ENCODE measurements around the gene ZNF467.

The ZNF467 gene, protein sequence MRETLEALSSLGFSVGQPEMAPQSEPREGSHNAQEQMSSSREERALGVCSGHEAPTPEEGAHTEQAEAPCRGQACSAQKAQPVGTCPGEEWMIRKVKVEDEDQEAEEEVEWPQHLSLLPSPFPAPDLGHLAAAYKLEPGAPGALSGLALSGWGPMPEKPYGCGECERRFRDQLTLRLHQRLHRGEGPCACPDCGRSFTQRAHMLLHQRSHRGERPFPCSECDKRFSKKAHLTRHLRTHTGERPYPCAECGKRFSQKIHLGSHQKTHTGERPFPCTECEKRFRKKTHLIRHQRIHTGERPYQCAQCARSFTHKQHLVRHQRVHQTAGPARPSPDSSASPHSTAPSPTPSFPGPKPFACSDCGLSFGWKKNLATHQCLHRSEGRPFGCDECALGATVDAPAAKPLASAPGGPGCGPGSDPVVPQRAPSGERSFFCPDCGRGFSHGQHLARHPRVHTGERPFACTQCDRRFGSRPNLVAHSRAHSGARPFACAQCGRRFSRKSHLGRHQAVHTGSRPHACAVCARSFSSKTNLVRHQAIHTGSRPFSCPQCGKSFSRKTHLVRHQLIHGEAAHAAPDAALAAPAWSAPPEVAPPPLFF

DNA sequence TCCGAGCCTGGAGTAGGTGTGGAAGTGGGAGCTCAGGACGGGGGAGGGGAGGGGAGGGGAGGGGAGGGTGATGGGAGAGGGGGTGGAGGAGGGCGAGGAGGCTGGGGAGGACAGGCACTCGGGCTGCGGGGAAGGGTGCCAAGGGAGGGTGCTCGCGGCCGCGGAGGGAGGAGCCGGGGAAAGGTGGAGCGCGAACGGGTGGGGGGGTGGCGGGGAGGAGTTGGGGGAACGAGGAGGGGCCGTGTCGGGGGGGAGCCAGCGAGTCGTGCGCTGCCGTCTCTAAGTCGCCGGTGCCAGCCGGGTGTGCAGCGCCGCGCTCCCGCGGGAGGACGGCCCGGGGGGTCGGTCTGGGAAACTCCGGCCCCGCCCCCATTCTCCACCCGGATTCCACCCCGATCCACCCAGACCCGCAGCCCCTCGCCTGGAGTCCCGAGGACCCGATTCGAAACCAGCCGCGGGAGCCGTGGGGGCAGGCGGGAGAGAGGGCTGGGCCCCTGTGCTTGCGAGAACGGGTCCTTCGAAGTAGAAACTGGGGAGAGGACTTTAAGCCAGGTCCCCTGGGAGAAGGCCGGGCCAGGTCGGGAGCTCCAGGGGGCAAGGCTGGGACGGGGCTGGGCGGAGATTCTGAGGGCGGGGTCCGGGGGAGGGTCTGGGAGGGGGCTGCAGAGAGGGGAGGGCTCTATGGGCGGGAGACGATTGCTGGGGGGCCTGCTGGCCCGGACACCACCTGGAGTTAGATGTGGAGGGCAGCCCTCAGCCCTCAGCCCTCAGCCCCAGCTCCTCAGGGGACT is at the start of gene ZNF467:
Gene ZNF467, minus strand, starts transcription at position 143 of the 791 bp plus-strand sequence. CDS start 2,556 bp downstream, outside the sequence.
- DNase-seq (ENCODE audit: low read depth in 3 of 3), result peak in 2 of 3 experiments; percentile 21 to 30

DNA sequence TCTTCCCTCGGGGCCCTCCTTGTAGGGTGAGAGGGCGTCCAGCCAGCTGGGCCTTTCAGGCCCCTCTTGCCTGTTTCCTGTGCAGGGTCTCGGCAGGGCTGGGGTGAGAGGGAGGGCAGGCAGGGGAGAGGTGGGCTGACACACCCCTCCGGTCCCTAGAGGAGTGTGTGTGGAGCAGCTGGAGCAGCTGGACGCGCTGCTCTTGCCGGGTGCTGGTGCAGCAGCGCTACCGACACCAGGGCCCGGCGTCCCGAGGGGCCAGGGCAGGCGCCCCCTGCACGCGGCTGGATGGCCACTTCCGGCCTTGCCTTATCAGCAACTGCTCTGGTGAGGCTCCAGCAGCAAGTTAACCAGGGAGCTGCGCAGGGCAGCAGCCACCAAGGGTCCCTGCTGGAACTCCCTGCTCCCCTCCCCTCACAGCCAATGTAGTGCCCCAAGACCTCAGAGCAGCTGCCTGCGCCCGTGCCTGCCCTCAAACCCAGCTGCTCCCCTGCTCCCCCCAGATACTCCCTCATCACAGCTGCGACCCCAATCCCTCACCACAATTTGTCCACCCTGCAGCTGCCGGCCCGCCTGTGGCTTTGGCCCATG is 49.1 kb upstream of the ZNF467 start:
- no peak for DNase-seq (ENCODE audit: low read depth in 3 of 3)

DNA sequence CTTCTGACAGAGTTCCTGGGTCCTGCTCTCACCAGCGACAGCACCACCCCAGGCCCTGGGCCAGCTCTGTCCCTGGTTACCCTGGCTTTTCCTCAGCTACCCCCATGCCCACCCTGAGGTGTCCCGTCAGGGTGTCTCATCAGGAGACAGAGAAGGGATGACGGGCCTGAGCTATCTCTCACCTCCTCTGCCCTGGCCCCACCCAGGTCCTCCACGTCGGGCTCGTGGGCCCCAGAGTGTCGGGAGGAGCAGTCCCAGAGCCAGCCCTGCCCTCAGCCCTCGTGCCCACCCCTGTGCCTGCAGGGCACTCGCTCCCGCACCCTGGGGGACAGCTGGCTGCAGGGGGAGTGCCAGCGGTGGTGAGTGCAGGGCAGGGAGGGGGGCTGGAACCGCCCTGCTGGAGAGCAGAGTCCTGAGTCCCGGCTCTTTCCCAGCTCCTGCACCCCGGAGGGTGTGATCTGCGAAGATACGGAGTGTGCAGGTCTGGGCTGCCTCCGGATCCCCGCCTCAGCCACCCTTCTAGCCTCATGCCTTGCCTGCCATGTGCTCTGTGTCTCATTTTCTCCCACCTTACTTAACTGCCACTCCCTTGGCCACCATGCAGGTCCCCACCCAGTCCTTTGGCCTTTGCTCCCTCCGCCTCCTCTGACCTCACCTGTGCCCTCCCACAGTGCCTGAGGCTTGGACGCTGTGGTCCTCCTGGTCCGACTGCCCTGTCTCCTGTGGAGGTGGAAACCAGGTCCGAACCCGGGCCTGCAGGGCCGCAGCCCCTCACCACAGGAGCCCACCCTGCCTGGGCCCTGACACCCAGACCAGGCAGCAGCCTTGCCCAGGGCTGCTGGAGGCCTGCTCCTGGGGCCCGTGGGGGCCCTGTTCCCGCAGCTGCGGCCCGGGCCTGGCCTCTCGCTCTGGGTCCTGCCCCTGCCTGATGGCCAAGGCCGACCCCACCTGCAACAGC is 48.1 kb upstream of the ZNF467 start:
- no peak for DNase-seq (ENCODE audit: low read depth in 3 of 3)

DNA sequence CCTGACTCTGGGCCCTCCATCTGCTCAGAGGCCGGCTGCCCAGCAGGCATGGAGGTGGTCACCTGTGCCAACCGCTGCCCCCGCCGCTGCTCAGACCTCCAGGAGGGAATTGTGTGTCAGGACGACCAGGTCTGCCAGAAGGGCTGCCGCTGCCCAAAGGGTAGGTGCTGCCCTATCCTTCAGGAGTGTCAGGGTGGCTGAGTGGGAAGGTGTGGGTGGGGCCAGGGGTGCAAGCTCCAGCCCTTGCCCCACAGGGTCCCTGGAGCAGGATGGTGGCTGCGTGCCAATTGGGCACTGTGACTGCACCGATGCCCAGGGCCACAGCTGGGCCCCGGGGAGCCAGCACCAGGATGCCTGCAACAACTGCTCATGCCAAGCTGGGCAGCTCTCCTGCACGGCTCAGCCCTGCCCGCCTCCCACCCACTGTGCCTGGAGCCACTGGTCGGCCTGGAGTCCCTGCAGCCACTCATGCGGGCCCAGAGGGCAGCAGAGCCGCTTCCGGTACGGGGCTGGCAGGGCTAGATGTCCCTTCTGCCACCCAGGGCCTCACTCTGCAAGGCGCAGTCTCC is 47.3 kb upstream of the ZNF467 start:
- no peak for DNase-seq (ENCODE audit: low read depth in 3 of 3)

DNA sequence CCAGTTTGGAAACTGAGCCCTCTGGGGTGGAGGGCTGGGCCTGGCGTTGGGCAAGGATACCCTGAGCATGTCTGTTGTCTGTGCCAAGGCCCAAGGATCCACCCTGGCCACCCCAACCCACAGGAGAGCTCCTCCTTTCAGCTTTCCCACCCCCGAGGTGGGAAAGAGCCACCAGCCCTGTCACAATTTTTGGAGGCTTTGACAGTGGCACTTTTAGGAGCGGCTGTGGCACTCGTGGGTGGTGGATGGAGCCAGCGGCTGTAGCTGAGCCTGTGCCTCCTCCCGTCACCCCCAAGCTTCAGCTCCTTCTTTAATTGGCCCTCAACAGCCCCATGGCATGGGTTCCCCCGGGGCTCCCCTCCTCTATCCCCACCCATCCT is 46.6 kb upstream of the ZNF467 start:
- no peak for DNase-seq (ENCODE audit: low read depth in 3 of 3)

DNA sequence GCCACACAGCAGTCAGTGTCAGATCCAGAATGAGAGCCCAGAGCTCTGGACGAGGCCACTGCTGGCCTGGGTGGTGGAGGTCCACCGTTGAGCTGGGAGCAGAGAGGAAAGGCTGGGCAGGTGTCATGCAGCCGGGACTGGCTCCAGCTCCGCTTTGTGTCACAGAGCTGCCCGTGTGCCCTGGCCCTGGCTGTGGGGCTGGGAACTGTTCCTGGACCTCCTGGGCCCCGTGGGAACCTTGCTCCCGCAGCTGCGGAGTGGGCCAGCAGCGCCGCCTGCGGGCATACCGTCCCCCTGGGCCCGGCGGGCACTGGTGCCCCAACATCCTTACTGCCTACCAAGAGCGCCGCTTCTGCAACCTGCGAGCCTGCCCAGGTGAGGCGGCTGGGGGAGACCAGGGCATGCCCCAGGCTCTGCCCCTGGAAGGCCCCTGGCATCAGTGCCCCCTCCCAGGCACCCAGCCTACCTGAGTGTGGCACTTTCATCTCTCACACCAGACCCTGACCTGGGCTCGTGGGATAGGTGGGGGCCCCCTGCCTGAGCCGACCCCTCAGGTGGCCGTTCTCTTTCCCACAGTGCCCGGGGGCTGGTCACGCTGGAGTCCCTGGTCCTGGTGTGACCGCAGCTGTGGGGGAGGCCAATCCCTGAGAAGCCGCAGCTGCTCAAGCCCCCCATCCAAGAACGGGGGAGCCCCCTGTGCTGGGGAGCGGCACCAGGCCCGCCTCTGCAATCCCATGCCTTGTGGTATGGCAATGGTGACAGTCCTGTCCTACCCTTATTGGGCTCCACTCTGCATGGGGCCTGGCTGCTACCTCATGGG is 46.0 kb upstream of the ZNF467 start:
- no peak for DNase-seq (ENCODE audit: low read depth in 3 of 3)

DNA sequence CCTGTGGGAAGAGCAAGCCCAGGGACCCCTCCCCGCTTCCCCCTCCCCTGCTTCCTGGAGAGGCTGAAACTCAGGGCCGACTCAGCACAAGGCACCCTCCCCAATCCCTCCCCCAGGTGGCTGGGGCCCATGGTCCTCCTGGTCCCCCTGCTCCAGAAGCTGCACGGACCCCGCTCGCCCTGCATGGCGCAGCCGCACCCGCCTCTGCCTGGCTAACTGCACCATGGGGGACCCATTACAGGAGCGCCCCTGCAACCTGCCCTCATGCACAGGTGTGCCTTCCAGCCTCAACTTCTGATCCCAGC is 45.1 kb upstream of the ZNF467 start:
- no peak for DNase-seq (ENCODE audit: low read depth in 3 of 3)

DNA sequence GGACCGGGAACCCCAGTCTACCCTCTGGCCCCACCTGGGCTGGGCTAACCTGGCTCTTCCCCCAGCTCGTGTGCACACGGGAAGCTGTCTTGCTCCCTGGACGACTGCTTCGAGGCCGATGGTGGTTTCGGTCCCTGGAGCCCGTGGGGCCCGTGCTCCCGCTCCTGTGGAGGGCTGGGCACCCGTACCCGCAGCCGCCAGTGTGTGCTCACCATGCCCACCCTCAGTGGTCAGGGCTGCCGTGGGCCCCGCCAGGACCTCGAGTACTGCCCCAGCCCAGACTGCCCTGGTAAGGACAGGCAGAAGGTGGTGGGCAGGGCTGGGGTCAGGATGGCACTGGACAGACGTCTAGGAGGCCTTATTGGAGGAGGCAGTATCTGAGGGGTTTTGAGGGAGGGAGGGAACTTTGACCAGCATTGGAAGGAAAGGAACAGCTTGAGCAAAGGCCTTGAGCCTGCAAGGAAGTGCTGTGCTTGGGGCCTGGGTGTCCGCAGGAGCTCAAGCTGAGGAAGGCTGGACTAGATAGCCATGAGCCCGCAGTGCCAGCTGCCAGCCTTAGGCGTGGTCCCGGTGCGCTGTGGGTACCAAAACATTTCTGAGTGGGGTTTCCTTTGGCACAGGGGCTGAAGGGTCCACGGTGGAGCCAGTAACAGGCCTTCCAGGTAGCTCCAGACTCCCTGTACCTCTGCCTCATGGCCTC is 44.6 kb upstream of the ZNF467 start:
- no peak for DNase-seq (ENCODE audit: low read depth in 3 of 3)

DNA sequence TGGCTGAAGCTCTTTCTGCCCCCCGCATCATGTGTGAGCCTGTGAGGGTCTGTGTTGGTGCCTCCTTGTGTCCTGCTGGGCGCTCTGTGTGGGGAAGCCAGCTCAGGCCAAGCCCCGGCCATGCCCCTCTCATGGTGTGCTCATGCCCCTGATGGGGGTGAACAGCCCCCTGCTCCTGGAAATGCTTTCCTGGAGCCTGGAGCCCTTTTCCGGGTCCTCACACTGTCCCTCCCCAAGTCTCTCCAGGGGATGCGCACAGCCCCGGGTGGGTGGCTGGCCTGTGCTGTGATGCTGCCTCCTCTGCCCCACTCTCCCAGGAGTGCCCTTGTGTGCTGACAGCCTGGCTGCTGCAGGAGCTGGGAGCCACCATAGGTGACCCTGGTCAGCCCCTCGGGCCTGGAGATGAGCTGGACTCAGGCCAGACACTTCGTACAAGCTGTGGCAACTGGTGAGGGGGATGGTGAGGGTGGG is 43.9 kb upstream of the ZNF467 start:
- no peak for DNase-seq (ENCODE audit: low read depth in 3 of 3)

DNA sequence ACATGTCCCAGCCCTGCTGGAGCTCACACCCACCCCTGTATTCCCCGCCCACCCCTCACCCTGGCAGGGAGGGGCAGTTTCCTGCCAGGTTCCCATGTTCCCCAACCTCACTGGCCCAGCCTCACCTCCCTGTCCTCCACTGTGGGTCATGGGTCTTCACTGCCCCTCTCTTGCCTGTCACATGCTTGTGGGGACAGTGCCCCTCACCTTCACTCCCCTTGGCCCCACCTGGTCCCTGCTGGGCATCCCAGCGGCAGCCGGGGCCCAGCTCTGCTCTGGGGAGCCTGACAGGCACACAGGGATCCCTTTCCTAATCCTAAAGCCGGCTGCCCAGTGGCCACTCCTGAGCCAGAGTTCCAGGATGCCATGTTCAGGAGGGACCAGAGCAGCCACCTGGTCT is 43.4 kb upstream of the ZNF467 start:
- DNase-seq (ENCODE audit: low read depth in 3 of 3), result no peak

DNA sequence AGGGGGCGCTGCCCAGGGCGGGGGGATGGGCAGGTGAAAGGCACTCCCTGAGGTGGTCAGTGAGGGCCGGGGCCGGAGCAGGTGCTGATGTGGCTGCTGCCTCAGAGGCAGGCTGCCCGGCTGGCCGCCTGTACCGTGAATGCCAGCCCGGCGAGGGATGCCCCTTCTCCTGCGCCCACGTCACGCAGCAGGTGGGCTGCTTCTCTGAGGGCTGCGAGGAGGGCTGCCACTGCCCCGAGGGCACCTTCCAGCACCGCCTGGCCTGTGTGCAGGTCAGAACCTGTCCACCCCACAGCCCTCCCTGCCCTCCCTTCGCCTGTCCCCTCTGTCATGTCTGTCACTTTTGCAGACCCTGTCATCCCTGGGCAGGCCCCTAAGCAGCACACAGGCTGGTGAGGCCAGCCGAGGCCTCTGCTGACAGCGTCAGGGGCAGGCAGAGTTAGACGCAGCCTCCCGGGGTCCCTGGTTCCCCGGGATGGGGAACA is 42.9 kb upstream of the ZNF467 start:
- no peak for DNase-seq (ENCODE audit: low read depth in 3 of 3)

DNA sequence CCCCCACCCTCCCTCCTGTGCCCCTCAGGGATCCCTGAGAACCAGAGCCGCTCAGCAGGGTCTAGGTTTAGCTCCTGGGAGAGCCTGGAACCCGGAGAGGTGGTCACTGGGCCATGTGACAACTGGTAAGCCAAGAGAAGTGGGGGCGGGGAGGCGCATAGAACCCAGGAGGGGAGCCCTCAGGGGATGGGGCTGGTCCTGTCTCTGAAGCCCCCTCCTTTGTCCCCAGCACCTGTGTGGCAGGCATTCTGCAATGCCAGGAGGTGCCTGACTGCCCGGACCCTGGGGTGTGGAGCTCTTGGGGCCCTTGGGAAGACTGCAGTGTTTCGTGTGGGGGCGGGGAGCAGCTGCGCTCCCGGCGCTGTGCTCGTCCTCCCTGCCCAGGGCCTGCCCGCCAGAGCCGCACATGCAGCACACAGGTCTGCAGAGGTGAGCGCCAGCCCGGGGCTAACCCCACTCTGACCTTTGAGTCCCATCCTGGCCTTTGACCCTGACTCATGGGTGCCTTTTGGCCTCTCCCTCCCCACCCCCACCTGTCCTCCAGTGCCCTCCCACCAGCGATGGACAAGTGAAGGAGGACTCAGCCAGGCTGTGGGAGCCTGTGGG is 42.4 kb upstream of the ZNF467 start:
- no peak for DNase-seq (ENCODE audit: low read depth in 3 of 3)

DNA sequence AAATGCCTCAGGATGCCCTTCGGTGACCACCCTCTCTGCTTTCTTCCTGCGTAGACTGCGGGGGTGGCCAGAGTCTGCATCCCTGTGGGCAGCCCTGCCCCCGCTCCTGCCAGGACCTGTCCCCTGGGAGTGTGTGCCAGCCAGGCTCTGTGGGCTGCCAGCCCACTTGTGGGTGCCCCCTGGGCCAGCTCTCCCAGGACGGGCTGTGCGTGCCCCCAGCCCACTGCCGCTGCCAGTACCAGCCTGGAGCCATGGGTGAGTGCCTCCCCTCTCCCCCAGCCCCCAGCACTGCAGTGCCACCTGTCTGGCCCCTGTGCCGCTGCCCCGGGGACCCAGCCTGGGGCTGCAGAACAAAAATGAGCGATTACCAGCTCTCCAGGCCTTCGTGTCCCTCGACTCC is 41.7 kb upstream of the ZNF467 start:
- DNase-seq (ENCODE audit: low read depth in 3 of 3), result no peak

DNA sequence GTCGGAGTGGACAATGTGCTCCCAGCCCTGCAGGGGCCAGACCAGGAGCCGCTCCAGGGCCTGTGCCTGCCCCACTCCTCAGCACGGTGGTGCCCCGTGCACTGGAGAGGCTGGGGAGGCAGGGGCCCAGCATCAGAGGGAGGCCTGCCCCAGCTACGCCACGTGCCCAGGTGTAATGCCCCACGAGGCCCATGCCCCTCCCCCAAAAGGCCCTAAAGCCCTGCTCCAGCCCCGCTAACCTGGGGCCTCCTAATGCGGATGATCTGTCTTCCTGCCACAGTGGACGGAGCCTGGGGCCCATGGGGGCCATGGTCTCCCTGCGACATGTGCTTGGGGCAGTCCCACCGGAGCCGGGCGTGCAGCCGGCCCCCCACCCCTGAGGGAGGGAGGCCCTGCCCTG is 41.1 kb upstream of the ZNF467 start:
- DNase-seq (ENCODE audit: low read depth in 3 of 3), result no peak

DNA sequence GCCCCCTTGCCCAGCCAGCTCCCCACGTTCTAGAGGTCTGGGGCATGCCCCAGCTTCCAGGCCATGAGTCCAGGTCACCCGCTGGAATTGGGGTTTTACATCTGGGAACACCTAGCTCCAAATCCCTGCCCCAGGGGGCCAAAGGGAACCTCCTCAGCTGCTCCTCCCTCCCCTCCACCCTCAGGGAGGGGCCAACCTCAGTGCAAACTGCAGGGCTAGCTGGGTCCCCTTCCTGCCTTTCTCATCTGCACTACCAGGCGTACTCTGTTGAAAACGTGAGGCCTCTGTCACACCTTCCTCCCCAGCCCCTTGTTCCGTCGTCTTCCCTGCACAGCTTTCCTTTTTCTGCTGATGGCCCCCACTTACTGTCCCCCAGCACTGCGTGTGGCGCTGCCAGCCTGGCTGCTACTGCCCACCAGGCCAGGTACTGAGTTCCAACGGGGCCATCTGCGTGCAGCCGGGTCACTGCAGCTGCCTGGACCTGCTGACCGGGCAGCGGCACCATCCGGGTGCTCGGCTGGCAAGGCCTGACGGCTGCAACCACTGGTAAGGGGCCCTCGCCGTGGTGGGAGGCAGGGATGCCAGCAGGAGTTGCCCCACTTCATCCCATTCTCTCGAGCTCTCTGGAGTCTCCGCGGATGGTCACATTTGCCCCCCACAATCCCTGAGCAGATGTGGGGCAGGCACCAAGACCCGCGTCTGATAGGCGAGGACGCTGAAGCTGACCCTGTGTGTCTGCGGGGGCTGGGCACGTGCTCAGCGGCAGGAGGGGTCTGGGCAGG is 40.1 kb upstream of the ZNF467 start:
- no peak for DNase-seq (ENCODE audit: low read depth in 3 of 3)

DNA sequence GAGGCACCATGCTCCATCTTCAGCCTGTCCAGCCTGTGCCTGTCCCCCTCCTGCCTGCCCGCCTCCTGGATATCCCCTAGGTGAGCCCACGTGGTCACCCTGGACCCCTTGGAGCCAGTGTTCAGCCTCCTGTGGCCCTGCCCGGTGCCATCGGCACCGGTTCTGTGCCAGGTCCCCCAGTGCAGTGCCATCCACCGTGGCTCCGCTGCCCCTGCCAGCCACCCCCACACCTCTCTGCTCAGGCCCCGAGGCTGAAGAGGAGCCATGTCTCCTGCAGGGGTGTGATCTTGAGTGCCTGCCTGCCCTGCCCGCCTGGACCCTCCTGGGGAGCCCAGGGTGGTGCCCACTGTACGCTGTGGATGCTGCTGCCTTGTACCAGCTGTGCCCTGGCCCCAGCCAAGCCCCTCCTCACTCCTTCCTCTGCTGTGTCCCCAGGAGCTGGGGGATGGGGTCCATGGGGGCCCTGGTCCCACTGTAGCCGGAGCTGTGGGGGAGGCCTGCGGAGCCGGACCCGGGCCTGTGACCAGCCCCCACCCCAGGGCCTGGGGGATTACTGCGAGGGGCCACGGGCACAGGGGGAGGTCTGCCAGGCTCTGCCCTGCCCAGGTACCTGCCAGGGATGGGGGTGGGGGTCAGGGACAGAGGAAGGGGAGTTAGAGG is 38.6 kb upstream of the ZNF467 start:
- DNase-seq (ENCODE audit: low read depth in 3 of 3), result no peak

DNA sequence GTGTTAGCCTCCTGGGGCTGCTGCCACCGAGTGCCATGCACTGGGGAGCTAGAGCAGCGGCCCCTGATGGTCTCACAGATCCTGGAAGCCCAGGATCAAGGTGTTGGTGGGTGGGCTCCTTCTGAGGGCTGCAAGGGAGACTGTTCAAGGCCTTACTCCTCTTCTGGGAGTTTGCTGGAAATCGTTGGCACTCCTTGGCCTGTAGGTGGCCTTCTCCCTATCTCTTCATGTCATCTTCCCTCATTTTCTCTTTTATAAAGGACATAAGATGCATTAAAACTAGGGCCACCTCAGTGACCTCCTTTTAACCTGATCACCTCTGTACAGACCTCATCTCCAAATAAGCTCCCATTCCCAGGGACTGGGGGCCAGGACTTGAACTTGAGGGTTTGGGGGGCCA is 37.8 kb upstream of the ZNF467 start:
- no peak for DNase-seq (ENCODE audit: low read depth in 3 of 3)

Data from stimulated activated CD4-positive, alpha-beta T cell treated with anti-CD3 and anti-CD28 coated beads, TNF-alpha, amount 100 ng/mL, for 4 hours (primary cell).